WERI-Rb-1 (cell line): Measurements from ENCODE around the gene TRNAU1AP.

ENCODE experiments used
- DNase-seq: peaks from one replicate; pipeline ENCODE4 v3.0.0-alpha.2; 2020
- H3K27ac ChIP-seq: fragments of 250-450 bp; sonication (Bioruptor Pico); 2 replicates; pipeline ENCODE4 v1.5.1; 2020; ENCODE audit warnings: mild to moderate bottlenecking, moderate library complexity
- H3K27me3 ChIP-seq: fragments of 250-450 bp; sonication (Bioruptor Pico); 2 replicates; pipeline ENCODE4 v1.5.1; 2021; ENCODE audit warnings: mild to moderate bottlenecking, low read depth, moderate library complexity; ENCODE audit not compliant: insufficient read depth, severe bottlenecking
- H3K36me3 ChIP-seq: fragments of 250-450 bp; sonication (Bioruptor Pico); 2 replicates; pipeline ENCODE4 v1.5.1; 2020; ENCODE audit warnings: mild to moderate bottlenecking, moderate library complexity
- H3K4me3 ChIP-seq: 2 replicates; pipeline ENCODE4 v1.5.1; 2011; ENCODE audit warnings: low read depth, mild to moderate bottlenecking, control low read depth, low read length
- H3K9me3 ChIP-seq: fragments of 250-450 bp; sonication (Bioruptor Pico); 2 replicates; pipeline ENCODE4 v1.5.1; 2021; ENCODE audit warnings: mild to moderate bottlenecking, moderate library complexity; ENCODE audit not compliant: severe bottlenecking
- CTCF ChIP-seq: IDR thresholded peaks from 2 replicates; pipeline ENCODE4 v1.5.1; 2011; ENCODE audit warnings: low read depth, mild to moderate bottlenecking, control low read depth, inconsistent platforms, low read length

The TRNAU1AP gene

GRCh38 chr1:28545246-28545628, 7.6 kb upstream of the TRNAU1AP start:
- Histone ChIP-seq H3K27me3 (no peaks in the 10 kb centered on the region), H3K4me3 (no peak overlapping the region), H3K27ac (no peak overlapping the region), H3K36me3 (no peaks in the 10 kb centered on the region), H3K9me3 (no peaks in the 10 kb centered on the region)
- TF ChIP-seq CTCF, result no peak
- no peak for DNase-seq

GRCh38 chr1:28548318-28548717, 4.6 kb upstream of the TRNAU1AP start:
- Histone ChIP-seq H3K27ac (no peak overlapping the region), H3K9me3 (no peaks in the 10 kb centered on the region), H3K4me3 (no peak overlapping the region), H3K27me3 (no peaks in the 10 kb centered on the region), H3K36me3 (no peaks in the 10 kb centered on the region)
- no peak for TF ChIP-seq CTCF
- DNase-seq, result no peak

GRCh38 chr1:28551381-28551780, 1.5 kb upstream of the TRNAU1AP start:
- Histone ChIP-seq H3K36me3 (peaks cover 12% of the 10 kb centered on the region), H3K27ac (no peak overlapping the region), H3K27me3 (no peaks in the 10 kb centered on the region), H3K9me3 (no peaks in the 10 kb centered on the region), H3K4me3 (no peak overlapping the region)
- DNase-seq, result no peak
- TF ChIP-seq CTCF, result no peak

- Histone ChIP-seq H3K36me3 (peaks cover 76% of the 10 kb centered on the region), H3K27ac (no peak overlapping the region), H3K9me3 (no peaks in the 10 kb centered on the region), H3K27me3 (no peaks in the 10 kb centered on the region), H3K4me3 (no peak overlapping the region)
- no peak for DNase-seq
- no peak for TF ChIP-seq CTCF
Measured at GRCh38 chr1:28560886-28561285, 8.0 kb downstream of the TRNAU1AP start.

- H3K27ac ChIP-seq, result peak overlapping the region; percentile 24; the same call in 1 of the 2 replicates
- DNase-seq, result no peak
- peaks cover 78% of the 10 kb centered on the region for H3K36me3 ChIP-seq
- no peaks in the 10 kb centered on the region for H3K9me3 ChIP-seq
- TF ChIP-seq CTCF, result no peak
- no peaks in the 10 kb centered on the region for H3K27me3 ChIP-seq
- H3K4me3 ChIP-seq, result no peak overlapping the region
Measured at GRCh38 chr1:28564310-28564709, 11.4 kb downstream of the TRNAU1AP start.

- Histone ChIP-seq H3K27ac (no peak overlapping the region), H3K4me3 (no peak overlapping the region), H3K9me3 (no peaks in the 10 kb centered on the region), H3K27me3 (no peaks in the 10 kb centered on the region), H3K36me3 (peaks cover 71% of the 10 kb centered on the region)
- TF ChIP-seq CTCF, result no peak
- DNase-seq, result no peak
Measured at GRCh38 chr1:28565040-28565439, 12.2 kb downstream of the TRNAU1AP start.
